SK-N-SH (cell line): ENCODE data around the gene IMPA2. TPM values are rescaled to one million over a fixed set of nuclear protein-coding genes. Genes with fewer than 3 reads are reported as not detected.
"Not testable (repeated sequence)": the region's sequence is repeated elsewhere in the genome, so short reads cannot be mapped to it uniquely, and the experiment has no call there.

Experiments used
- CTCF ChIA-PET: fragments of 300-600, 350-600 bp; formaldehyde crosslinking; extraction: SDS; loops from one replicate; lab custom pipeline; 2021; lab: Yijun Ruan, JAX
- POLR2A ChIA-PET: fragments of 350-600 bp; sonication (Branson Sonifier 250); formaldehyde crosslinking; extraction: SDS; loops from one replicate; lab custom pipeline; 2020; ENCODE audit warnings: antibody characterized with exemption, inconsistent platforms; lab: Yijun Ruan, JAX
- DNase-seq: peaks from one replicate; pipeline ENCODE4 v3.0.0; 2012
- H2AFZ ChIP-seq: fragments of 200-600 bp; sonication (generic); 2 replicates; pipeline ENCODE4 v1.8.1; 2016; ENCODE audit warnings: antibody characterized with exemption, mild to moderate bottlenecking, low read depth
- H3F3A ChIP-seq: fragments of 200-600 bp; sonication (generic); replicated peaks from 2 replicates; pipeline ENCODE3; 2016; ENCODE audit warnings: antibody characterized with exemption, mild to moderate bottlenecking; ENCODE audit not compliant: insufficient read depth
- H3K27ac ChIP-seq, 2 experiments: fragments of 200-500 bp in 1 of 2; fragments of 200-600 bp in 1 of 2; sonication (Bioruptor generic) in 1 of 2; sonication (generic), shearing (Covaris generic) in 1 of 2; 2 replicates each; pipeline versions ENCODE4 v1.5.1 to v1.6.1; 2014 to 2016; ENCODE audit warnings: low read depth in 2 of 2, inconsistent platforms in 1 of 2, low read length in 1 of 2, mild to moderate bottlenecking in 1 of 2, mixed read lengths in 1 of 2
- H3K27me3 ChIP-seq: fragments of 200-600 bp; sonication (generic), shearing (Covaris generic); 2 replicates; pipeline ENCODE4 v1.6.1; 2016; ENCODE audit warnings: mixed run types; ENCODE audit not compliant: insufficient read depth
- H3K36me3 ChIP-seq, 2 experiments: fragments of 200-500 bp in 1 of 2; fragments of 200-600 bp in 1 of 2; sonication (Bioruptor generic) in 1 of 2; sonication (generic) in 1 of 2; replicated peaks in 1 of 2; 2 replicates each; pipeline versions ENCODE3 to v1.5.1; 2014 to 2016; ENCODE audit warnings: low read length in 1 of 2, mild to moderate bottlenecking in 1 of 2; ENCODE audit not compliant: insufficient read depth in 2 of 2, control insufficient read depth in 1 of 2
- H3K4me1 ChIP-seq, 2 experiments: fragments of 200-500 bp in 1 of 2; fragments of 200-600 bp in 1 of 2; sonication (Bioruptor generic) in 1 of 2; sonication (generic), shearing (Covaris generic) in 1 of 2; 2 replicates each; pipeline versions ENCODE4 v1.5.1 to v1.6.1; 2014 to 2016; ENCODE audit warnings: low read depth in 1 of 2, low read length in 1 of 2, mixed run types in 1 of 2; ENCODE audit not compliant: insufficient read depth in 2 of 2, control insufficient read depth in 1 of 2
- H3K4me2 ChIP-seq: fragments of 200-600 bp; sonication (generic), shearing (Covaris generic); 2 replicates; pipeline ENCODE4 v1.6.1; 2017; ENCODE audit warnings: mixed run types
- H3K4me3 ChIP-seq, 2 experiments: fragments of 200-500 bp in 1 of 2; fragments of 200-600 bp in 1 of 2; sonication (Bioruptor generic) in 1 of 2; sonication (generic), shearing (Covaris generic) in 1 of 2; 2 replicates each; pipeline versions ENCODE4 v1.5.1 to v1.8.1; 2014 to 2016; ENCODE audit warnings: low read depth in 2 of 2, inconsistent platforms in 1 of 2, low read length in 1 of 2, mild to moderate bottlenecking in 1 of 2, mixed read lengths in 1 of 2, moderate library complexity in 1 of 2
- H3K79me2 ChIP-seq: fragments of 200-600 bp; sonication (generic); 2 replicates; pipeline ENCODE4 v1.8.1; 2017; ENCODE audit warnings: mild to moderate bottlenecking; ENCODE audit not compliant: insufficient read depth
- H3K9ac ChIP-seq: fragments of 200-600 bp; sonication (generic); 2 replicates; pipeline ENCODE4 v1.6.1; 2017; ENCODE audit warnings: mixed run types
- H3K9me2 ChIP-seq: fragments of 200-600 bp; sonication (generic); 2 replicates; pipeline ENCODE4 v1.6.1; 2017; ENCODE audit warnings: mixed run types
- H3K9me3 ChIP-seq: fragments of 200-600 bp; sonication (generic); 2 replicates; pipeline ENCODE4 v1.6.1; 2017; ENCODE audit warnings: mixed run types, mild to moderate bottlenecking, moderate library complexity
- H4K20me1 ChIP-seq: fragments of 200-600 bp; sonication (generic); 2 replicates; pipeline ENCODE4 v1.6.1; 2017; ENCODE audit warnings: mild to moderate bottlenecking, mixed run types; ENCODE audit not compliant: insufficient read depth
- IRF3 ChIP-seq: fragments of 150-350 bp; IDR thresholded peaks from 2 replicates; pipeline ENCODE4 v1.6.1; 2016; ENCODE audit warnings: mild to moderate bottlenecking, low read depth, low read length
- NRF1 ChIP-seq: IDR thresholded peaks from 2 replicates; pipeline ENCODE4 v1.6.1; 2012; ENCODE audit warnings: low read depth, mild to moderate bottlenecking, low read length
- RAD21 ChIP-seq: IDR thresholded peaks from 2 replicates; pipeline ENCODE4 v1.6.1; 2012; ENCODE audit warnings: mild to moderate bottlenecking, low read length
- REST ChIP-seq: IDR thresholded peaks from 2 replicates; pipeline ENCODE4 v1.6.1; 2012; ENCODE audit warnings: mild to moderate bottlenecking, low read depth, low read length, moderate library complexity
- SMC3 ChIP-seq: IDR thresholded peaks from 2 replicates; pipeline ENCODE4 v1.6.1; 2012; ENCODE audit warnings: low read depth, low read length, improper control_type of control experiment
- TEAD4 ChIP-seq: IDR thresholded peaks from 2 replicates; pipeline ENCODE4 v1.4.0; 2012; ENCODE audit warnings: mild to moderate bottlenecking, borderline replicate concordance; ENCODE audit not compliant: insufficient read depth
- WGBS: methylation state at CpG from one replicate; pipeline ENCODE4 v1.1.6; 2017; ENCODE audit warnings: low lambda C conversion rate; 5-methylcytosine and 5-hydroxymethylcytosine counted together
- polyA plus RNA-seq, 3 experiments: library from polyadenylated mRNA; depleted of rRNA; stranded (reverse); fragments of >200 nt; gene quantifications; 2 replicates each; pipeline ENCODE4 v1.2.3, GENCODE V29; 2012
- TF ChIP-seq, protein P1 (sequence below): IDR thresholded peaks from 2 replicates; pipeline ENCODE4 v1.4.0; 2012; ENCODE audit warnings: low read depth, borderline replicate concordance
- TF ChIP-seq, protein P2 (sequence below): fragments of 200-600 bp; sonication (generic); IDR thresholded peaks from 2 replicates; pipeline ENCODE4 v1.6.1; 2017; ENCODE audit warnings: antibody characterized with exemption, mild to moderate bottlenecking, moderate library complexity

IMPA2 gene
- polyA plus RNA-seq, 1 of the 3 experiments (the other 2 are of a cell fraction) = 0.18 TPM

DNA sequence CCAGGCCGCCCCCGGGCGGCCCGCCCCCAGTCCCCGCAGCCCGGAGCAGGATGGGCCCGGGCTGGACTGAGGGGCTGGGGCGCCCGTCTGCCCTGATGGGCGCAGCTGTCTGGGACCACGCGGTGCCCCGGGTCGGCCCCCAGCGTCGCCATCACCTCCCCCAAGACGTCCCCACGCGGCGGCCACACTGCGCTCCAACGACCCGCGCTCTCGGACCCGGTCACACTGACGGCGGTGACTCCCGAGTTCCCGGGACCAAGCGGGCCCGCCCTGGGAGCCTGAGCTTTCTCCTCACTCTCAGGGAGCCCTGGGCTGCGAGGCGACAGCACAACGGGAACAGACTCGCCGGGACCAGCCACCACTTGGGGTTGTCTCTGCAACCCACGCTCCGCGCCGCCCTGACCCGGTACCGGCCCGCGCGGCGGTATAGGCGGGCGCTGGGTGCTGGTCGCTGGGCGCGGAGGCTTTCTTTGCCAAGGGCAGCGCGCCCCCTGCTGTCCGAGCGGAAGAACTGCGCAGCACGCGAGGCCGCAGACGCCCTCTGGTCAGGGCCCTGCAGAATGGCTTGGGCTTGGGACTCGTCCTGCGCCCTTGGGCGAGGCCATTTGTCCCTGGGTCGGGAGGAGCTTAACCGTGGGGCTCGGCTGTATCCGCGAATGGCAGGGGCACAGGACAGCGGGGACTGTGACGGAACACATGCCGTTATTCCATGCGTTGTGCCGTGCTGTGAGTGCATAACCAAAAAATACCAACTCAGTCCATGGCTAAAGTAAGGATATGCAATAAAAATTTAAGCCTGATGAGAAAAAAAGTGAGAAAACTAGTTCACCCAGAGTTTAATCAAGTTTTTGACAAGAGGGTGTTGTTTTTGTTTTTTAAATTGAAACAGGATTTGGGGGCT, 57.6 kb downstream of the IMPA2 start:
- no peaks in the 10 kb centered on the region for H4K20me1 ChIP-seq
- peak overlapping the region; percentile 33 to 60 for H3K4me3 ChIP-seq
- TF ChIP-seq, protein P1, sequence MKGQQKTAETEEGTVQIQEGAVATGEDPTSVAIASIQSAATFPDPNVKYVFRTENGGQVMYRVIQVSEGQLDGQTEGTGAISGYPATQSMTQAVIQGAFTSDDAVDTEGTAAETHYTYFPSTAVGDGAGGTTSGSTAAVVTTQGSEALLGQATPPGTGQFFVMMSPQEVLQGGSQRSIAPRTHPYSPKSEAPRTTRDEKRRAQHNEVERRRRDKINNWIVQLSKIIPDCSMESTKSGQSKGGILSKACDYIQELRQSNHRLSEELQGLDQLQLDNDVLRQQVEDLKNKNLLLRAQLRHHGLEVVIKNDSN = no peak
- TF ChIP-seq TEAD4 (no peak), SMC3 (peak; percentile 73), RAD21 (peak; percentile 82), NRF1 (0 out of 2 replicates have a peak, but pooled peaks have one; percentile 21), REST (no peak), IRF3 (no peak)
- TF ChIP-seq, protein P2, sequence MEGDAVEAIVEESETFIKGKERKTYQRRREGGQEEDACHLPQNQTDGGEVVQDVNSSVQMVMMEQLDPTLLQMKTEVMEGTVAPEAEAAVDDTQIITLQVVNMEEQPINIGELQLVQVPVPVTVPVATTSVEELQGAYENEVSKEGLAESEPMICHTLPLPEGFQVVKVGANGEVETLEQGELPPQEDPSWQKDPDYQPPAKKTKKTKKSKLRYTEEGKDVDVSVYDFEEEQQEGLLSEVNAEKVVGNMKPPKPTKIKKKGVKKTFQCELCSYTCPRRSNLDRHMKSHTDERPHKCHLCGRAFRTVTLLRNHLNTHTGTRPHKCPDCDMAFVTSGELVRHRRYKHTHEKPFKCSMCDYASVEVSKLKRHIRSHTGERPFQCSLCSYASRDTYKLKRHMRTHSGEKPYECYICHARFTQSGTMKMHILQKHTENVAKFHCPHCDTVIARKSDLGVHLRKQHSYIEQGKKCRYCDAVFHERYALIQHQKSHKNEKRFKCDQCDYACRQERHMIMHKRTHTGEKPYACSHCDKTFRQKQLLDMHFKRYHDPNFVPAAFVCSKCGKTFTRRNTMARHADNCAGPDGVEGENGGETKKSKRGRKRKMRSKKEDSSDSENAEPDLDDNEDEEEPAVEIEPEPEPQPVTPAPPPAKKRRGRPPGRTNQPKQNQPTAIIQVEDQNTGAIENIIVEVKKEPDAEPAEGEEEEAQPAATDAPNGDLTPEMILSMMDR = peak; percentile 93
- CTCF ChIA-PET = interaction anchor here (0.5 to 6.2 kb wide), 58 partner anchors 8 to 1475 kb away, joined by 3 to 117 read pairs (median 4); partner anchors contain the start of genes IMPA2 and MPPE1
- H3F3A ChIP-seq = no peaks in the 10 kb centered on the region
- no peaks in the 10 kb centered on the region for H3K9me2 ChIP-seq
- peak overlapping the region; percentile 68; the same call in 1 of the 2 replicates for H2AFZ ChIP-seq
- no peaks in the 10 kb centered on the region for H3K36me3 ChIP-seq
- no peak overlapping the region for H3K27ac ChIP-seq
- WGBS = 5% methylated on average over 13 of the region's 74 CpGs
- no peak overlapping the region for H3K9ac ChIP-seq
- peaks cover 65% of the 10 kb centered on the region for H3K27me3 ChIP-seq
- peak overlapping the region; percentile 84 for H3K4me2 ChIP-seq
- peak; percentile 86 for DNase-seq
- H3K79me2 ChIP-seq = no peaks in the 10 kb centered on the region
- H3K4me1 ChIP-seq = peaks cover 0 to 2% of the 10 kb centered on the region in 2 experiments; a peak in 1 of 4 replicates
- POLR2A ChIA-PET = no interaction called here
- H3K9me3 ChIP-seq = no peaks in the 10 kb centered on the region

GRCh38 chr18:12039540-12039930, 58.2 kb downstream of the IMPA2 start:
- peaks cover 63% of the 10 kb centered on the region for H3K27me3 ChIP-seq
- WGBS = 32% methylated on average over 6 of the region's 6 CpGs
- H3K4me2 ChIP-seq, H3K9ac ChIP-seq, POLR2A ChIA-PET, H3K27ac ChIP-seq, H3K4me1 ChIP-seq, H3K9me3 ChIP-seq, DNase-seq, H4K20me1 ChIP-seq, H3K4me3 ChIP-seq, H3F3A ChIP-seq, H3K9me2 ChIP-seq, H3K79me2 ChIP-seq, H2AFZ ChIP-seq, H3K36me3 ChIP-seq: not testable (repeated sequence)
- CTCF ChIA-PET = interaction anchor here (0.6 to 6.2 kb wide), 36 partner anchors 8 to 384 kb away, joined by 3 to 117 read pairs (median 5); partner anchors contain the start of genes IMPA2 and MPPE1
